ENCODE data around the gene TRIM33. TPM values are rescaled to one million over a fixed set of nuclear protein-coding genes. Genes with fewer than 3 reads are reported as not detected.
"Not testable (repeated sequence)": the region's sequence is repeated elsewhere in the genome, so short reads cannot be mapped to it uniquely, and the experiment has no call there.

Gene TRIM33
- total and polyA plus RNA-seq, 2 donors (not counting 1 experiment from before 2014, with no cell fraction given), result 17.8 to 21.5 TPM

DNA sequence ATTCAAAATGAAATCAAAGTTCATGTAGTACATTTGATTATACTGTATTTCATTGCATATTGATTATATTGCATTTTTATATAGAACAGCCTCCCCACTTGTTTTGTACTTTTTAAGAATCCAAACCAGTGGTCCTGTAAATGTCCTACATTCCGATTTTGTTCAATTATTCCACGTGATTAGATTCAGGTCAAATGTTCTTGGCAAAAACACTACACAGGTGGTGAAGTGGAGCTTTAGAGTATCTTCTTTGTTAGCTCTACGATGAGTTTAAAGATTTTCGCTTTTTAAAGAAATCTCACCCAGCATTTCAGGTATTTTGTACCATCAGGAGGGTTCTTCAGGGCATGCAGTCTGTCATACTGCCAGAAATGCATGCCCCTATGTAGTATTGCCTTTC is 120.6 kb downstream of the TRIM33 start:
- Histone ChIP-seq H3K9ac (ENCODE audit: insufficient read depth, low read length) (no peak overlapping the region), H3K36me3 (ENCODE audit: control insufficient read depth, insufficient read depth, low read length) (no peaks in the 10 kb centered on the region), H3K79me2 (ENCODE audit: control insufficient read depth, insufficient read depth, low read length) (no peaks in the 10 kb centered on the region), H3K4me1 (ENCODE audit: control insufficient read depth, extremely low read depth, insufficient read depth, low read length) (no peaks in the 10 kb centered on the region), H2AFZ (ENCODE audit: low read length) (no peak overlapping the region), H4K20me1 (ENCODE audit: control insufficient read depth, extremely low read depth, insufficient read depth, low read length) (no peaks in the 10 kb centered on the region), H3K4me3 (replicated peaks in 1 of 4; ENCODE audit: control extremely low read depth in 1 of 4, insufficient read depth in 1 of 4, low read depth in 3 of 4, low read length in 4 of 4) (no peak overlapping the region), H3K27me3 (ENCODE audit: control insufficient read depth, insufficient read depth, low read length) (no peaks in the 10 kb centered on the region), H3K27ac (ENCODE audit: insufficient read depth, low read length) (no peak overlapping the region), H3K4me2 (ENCODE audit: extremely low read depth, insufficient read depth, low read length) (no peak overlapping the region), H3K9me3 (ENCODE audit: control insufficient read depth, insufficient read depth, low read depth, low read length) (no peaks in the 10 kb centered on the region)
- TF ChIP-seq, protein P1, sequence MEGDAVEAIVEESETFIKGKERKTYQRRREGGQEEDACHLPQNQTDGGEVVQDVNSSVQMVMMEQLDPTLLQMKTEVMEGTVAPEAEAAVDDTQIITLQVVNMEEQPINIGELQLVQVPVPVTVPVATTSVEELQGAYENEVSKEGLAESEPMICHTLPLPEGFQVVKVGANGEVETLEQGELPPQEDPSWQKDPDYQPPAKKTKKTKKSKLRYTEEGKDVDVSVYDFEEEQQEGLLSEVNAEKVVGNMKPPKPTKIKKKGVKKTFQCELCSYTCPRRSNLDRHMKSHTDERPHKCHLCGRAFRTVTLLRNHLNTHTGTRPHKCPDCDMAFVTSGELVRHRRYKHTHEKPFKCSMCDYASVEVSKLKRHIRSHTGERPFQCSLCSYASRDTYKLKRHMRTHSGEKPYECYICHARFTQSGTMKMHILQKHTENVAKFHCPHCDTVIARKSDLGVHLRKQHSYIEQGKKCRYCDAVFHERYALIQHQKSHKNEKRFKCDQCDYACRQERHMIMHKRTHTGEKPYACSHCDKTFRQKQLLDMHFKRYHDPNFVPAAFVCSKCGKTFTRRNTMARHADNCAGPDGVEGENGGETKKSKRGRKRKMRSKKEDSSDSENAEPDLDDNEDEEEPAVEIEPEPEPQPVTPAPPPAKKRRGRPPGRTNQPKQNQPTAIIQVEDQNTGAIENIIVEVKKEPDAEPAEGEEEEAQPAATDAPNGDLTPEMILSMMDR (conservative IDR thresholded peaks at IDR 0.05 in 1 of 2, IDR thresholded peaks at IDR 0.05 in 1 of 2; ENCODE audit: low read depth in 1 of 2, low read length in 2 of 2), result no peak
- TF ChIP-seq EZH2 (IDR thresholded peaks at IDR 0.05; ENCODE audit: low read length, missing control alignments), result no peak
- DNase-seq (ENCODE audit: low read depth in 2 of 2), result no peak

DNA sequence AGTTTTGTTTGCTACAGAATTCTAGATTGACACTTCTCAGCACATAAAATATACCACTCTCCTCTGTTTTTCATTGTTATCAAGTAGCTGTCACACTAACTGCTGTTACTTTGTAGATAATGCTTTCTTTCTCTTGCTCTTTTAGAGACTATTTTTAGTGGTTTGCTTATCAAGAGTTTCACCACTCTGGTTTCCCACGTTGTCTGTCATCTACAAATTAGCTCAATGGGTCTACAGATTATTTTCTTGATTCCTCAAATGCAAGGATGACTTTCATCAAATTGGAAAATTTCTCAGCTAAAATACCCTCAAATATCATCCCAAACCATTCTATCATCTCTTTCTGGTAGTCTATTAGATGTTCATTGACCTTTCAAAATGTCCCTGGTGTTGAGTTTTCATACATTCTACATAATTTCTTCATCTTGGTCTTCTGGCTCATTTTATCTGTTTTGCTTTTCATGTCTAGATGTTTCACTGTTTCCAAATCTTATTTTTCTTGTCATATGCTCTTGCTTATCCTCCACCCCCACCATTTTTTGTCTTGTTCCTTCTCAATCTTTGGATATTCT is 122.5 kb downstream of the TRIM33 start:
- Histone ChIP-seq H3K9ac (ENCODE audit: insufficient read depth, low read length) (no peak overlapping the region), H3K4me2 (ENCODE audit: extremely low read depth, insufficient read depth, low read length) (no peak overlapping the region), H3K4me1 (ENCODE audit: control insufficient read depth, extremely low read depth, insufficient read depth, low read length) (no peaks in the 10 kb centered on the region), H3K9me3 (ENCODE audit: control insufficient read depth, insufficient read depth, low read depth, low read length) (no peaks in the 10 kb centered on the region), H3K4me3 (replicated peaks in 1 of 4; ENCODE audit: control extremely low read depth in 1 of 4, insufficient read depth in 1 of 4, low read depth in 3 of 4, low read length in 4 of 4) (no peak overlapping the region), H2AFZ (ENCODE audit: low read length) (no peak overlapping the region), H3K79me2 (ENCODE audit: control insufficient read depth, insufficient read depth, low read length) (no peaks in the 10 kb centered on the region), H3K36me3 (ENCODE audit: control insufficient read depth, insufficient read depth, low read length) (no peaks in the 10 kb centered on the region), H3K27me3 (ENCODE audit: control insufficient read depth, insufficient read depth, low read length) (no peaks in the 10 kb centered on the region), H3K27ac (ENCODE audit: insufficient read depth, low read length) (no peak overlapping the region), H4K20me1 (ENCODE audit: control insufficient read depth, extremely low read depth, insufficient read depth, low read length) (no peaks in the 10 kb centered on the region)
- DNase-seq (ENCODE audit: low read depth in 2 of 2), result no peak
- TF ChIP-seq, protein P1 (conservative IDR thresholded peaks at IDR 0.05 in 1 of 2, IDR thresholded peaks at IDR 0.05 in 1 of 2; ENCODE audit: low read depth in 1 of 2, low read length in 2 of 2), result no peak
- TF ChIP-seq EZH2 (IDR thresholded peaks at IDR 0.05; ENCODE audit: low read length, missing control alignments), result no peak

DNA sequence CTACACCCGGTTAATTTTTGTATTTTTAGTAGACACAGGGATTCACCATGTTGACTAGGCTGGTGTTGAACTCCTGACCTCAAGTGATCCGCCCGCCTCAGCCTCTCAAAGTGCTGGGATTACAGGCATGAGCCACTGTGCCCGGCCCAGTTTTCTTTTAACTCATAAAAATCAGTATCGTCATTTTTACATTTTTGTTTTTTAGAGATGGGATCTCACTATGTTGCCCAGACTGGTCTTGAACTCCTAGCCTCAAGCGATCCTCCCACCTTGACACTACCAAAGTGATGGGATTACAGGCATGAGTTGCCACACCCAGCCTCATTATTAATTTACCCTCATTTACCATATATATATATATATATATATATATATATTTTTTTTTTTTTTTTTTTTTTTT is 123.4 kb downstream of the TRIM33 start:
- H3K9ac ChIP-seq (ENCODE audit: insufficient read depth, low read length); H3K36me3 ChIP-seq (ENCODE audit: control insufficient read depth, insufficient read depth, low read length); DNase-seq (ENCODE audit: low read depth in 2 of 2); H4K20me1 ChIP-seq (ENCODE audit: control insufficient read depth, extremely low read depth, insufficient read depth, low read length); H3K79me2 ChIP-seq (ENCODE audit: control insufficient read depth, insufficient read depth, low read length); H2AFZ ChIP-seq (ENCODE audit: low read length); H3K27ac ChIP-seq (ENCODE audit: insufficient read depth, low read length); H3K9me3 ChIP-seq (ENCODE audit: control insufficient read depth, insufficient read depth, low read depth, low read length); H3K4me3 ChIP-seq (replicated peaks in 1 of 4; ENCODE audit: control extremely low read depth in 1 of 4, insufficient read depth in 1 of 4, low read depth in 3 of 4, low read length in 4 of 4); H3K27me3 ChIP-seq (ENCODE audit: control insufficient read depth, insufficient read depth, low read length); H3K4me2 ChIP-seq (ENCODE audit: extremely low read depth, insufficient read depth, low read length); H3K4me1 ChIP-seq (ENCODE audit: control insufficient read depth, extremely low read depth, insufficient read depth, low read length): not testable (repeated sequence)

All from fibroblast of lung (primary cell).